Measurements from ENCODE around the gene BLOC1S3.

GRCh38 chr19:45159210-45159970 is 19.2 kb upstream of the BLOC1S3 start:
- TF ChIP-seq CTCF (optimal IDR thresholded peaks at IDR 0.05 in 1 of 3, IDR thresholded peaks at IDR 0.05 in 1 of 3, conservative IDR thresholded peaks at IDR 0.05 in 1 of 3; ENCODE audit: extremely low read depth in 1 of 3, insufficient read depth in 2 of 3, low read length in 3 of 3) = no peak
- no peak for TF ChIP-seq EZH2 (IDR thresholded peaks at IDR 0.05; ENCODE audit: low read length)

Data from keratinocyte (primary cell).